Measurements from ENCODE around the gene HAT1.
A peak's percentile ranks its signal among the peaks of the same experiment; 100 is the strongest.
"Not testable (repeated sequence)": the region's sequence is repeated elsewhere in the genome, so short reads cannot be mapped to it uniquely, and the experiment has no call there.

The HAT1 gene

DNA sequence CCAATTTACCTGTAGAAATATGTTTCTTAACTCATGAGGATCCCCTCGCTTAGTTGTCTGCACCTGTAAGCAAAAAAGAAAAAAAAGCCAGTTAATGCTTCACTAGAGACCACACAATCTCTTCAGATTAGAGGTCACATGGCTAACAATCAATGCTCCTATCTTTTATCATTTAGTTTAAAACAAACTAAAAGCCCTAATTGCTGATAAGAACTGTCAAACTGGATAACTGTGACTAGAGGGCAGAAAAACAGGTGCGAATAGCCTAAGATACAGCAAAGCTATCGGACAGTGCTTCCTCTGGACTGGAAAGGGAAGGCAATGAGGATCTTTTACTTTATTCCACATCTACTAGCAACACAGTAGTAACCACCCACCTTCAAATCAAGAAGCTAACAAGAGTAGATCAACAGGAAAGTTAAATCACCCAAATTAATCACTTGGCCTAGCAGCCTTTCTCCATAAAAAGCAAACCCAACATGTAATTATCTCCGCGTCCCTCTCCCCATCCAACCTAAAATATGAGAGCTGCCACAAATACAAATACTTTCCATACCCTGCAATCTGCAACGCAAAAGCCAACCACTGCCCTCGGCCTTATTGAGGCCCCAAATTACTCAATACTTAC is 29.0 kb upstream of the HAT1 start:
- H3K4me3 ChIP-seq (ENCODE audit: low read length) = peak overlapping the region; percentile 86; the same call in 1 of the 2 replicates

GRCh38 chr2:171893824-171894611 is 28.2 kb upstream of the HAT1 start, which contains the start of gene SLC25A12:
Gene SLC25A12 (minus strand): TSS chr2:171894244. CDS start chr2:171894214, 30 bp downstream.
- H3K27ac ChIP-seq (ENCODE audit: low read length) = no peak within 1 kb of the TSS
- H3K36me3 ChIP-seq (ENCODE audit: control insufficient read depth, insufficient read depth, low read length) = no peaks in the 10 kb centered on the region
- DNase-seq (ENCODE audit: low read depth, low spot score) = peak; percentile 43
- peak within 1 kb of the TSS; percentile 86; the same call in 1 of the 2 replicates for H3K4me3 ChIP-seq (ENCODE audit: low read length)
- WGBS (ENCODE audit: insufficient coverage, insufficient read length) = no CpG with 5 or more reads among the region's 63 CpGs
- H3K9me3 ChIP-seq (ENCODE audit: control insufficient read depth, insufficient read depth, low read length) = no peaks in the 10 kb centered on the region
- H3K27me3 ChIP-seq (ENCODE audit: control insufficient read depth, insufficient read depth, low read length) = no peaks in the 10 kb centered on the region
- H3K4me1 ChIP-seq (ENCODE audit: control insufficient read depth, insufficient read depth, low read length) = no peaks in the 10 kb centered on the region

More for the DNA sequence above, 29.0 kb upstream of the HAT1 start:
- H3K27ac ChIP-seq (ENCODE audit: low read length) = no peak overlapping the region
- no peaks in the 10 kb centered on the region for H3K27me3 ChIP-seq (ENCODE audit: control insufficient read depth, insufficient read depth, low read length)
- no peaks in the 10 kb centered on the region for H3K9me3 ChIP-seq (ENCODE audit: control insufficient read depth, insufficient read depth, low read length)
- DNase-seq (ENCODE audit: low read depth, low spot score) = no peak
- H3K36me3 ChIP-seq (ENCODE audit: control insufficient read depth, insufficient read depth, low read length) = no peaks in the 10 kb centered on the region
- WGBS (ENCODE audit: insufficient coverage, insufficient read length) = no CpG with 5 or more reads among the region's 7 CpGs
- H3K4me1 ChIP-seq (ENCODE audit: control insufficient read depth, insufficient read depth, low read length) = no peaks in the 10 kb centered on the region

DNA sequence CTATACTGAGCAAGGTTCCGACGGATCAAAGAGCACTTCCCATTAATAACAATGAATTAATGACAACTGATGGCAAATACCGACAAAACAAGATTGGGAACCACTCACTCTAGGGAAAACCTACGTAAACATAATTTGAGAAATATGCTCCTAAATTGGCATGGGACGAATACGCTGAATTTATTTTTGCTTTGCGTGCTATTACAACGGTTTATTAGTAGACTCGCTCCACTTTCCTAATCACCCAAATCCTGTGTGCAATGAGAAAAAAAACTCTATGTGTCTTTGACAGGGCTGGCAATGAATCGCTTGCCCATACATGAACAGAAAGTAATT is 27.7 kb upstream of the HAT1 start:
- no peak for DNase-seq (ENCODE audit: low read depth, low spot score)
- H3K36me3 ChIP-seq (ENCODE audit: control insufficient read depth, insufficient read depth, low read length) = no peaks in the 10 kb centered on the region
- WGBS (ENCODE audit: insufficient coverage, insufficient read length) = no CpG with 5 or more reads among the region's 10 CpGs
- peak overlapping the region; percentile 86; the same call in 1 of the 2 replicates for H3K4me3 ChIP-seq (ENCODE audit: low read length)
- H3K27me3 ChIP-seq (ENCODE audit: control insufficient read depth, insufficient read depth, low read length) = no peaks in the 10 kb centered on the region
- no peak overlapping the region for H3K27ac ChIP-seq (ENCODE audit: low read length)
- H3K9me3 ChIP-seq (ENCODE audit: control insufficient read depth, insufficient read depth, low read length) = no peaks in the 10 kb centered on the region
- H3K4me1 ChIP-seq (ENCODE audit: control insufficient read depth, insufficient read depth, low read length) = no peaks in the 10 kb centered on the region

- no CpG with 5 or more reads among the region's 1 CpG for WGBS (ENCODE audit: insufficient coverage, insufficient read length)
- H3K4me1 ChIP-seq (ENCODE audit: control insufficient read depth, insufficient read depth, low read length) = no peaks in the 10 kb centered on the region
- no peaks in the 10 kb centered on the region for H3K36me3 ChIP-seq (ENCODE audit: control insufficient read depth, insufficient read depth, low read length)
- H3K9me3 ChIP-seq (ENCODE audit: control insufficient read depth, insufficient read depth, low read length) = no peaks in the 10 kb centered on the region
- H3K27me3 ChIP-seq (ENCODE audit: control insufficient read depth, insufficient read depth, low read length) = no peaks in the 10 kb centered on the region
- H3K4me3 ChIP-seq (ENCODE audit: low read length) = no peak overlapping the region
- DNase-seq (ENCODE audit: low read depth, low spot score) = no peak
- no peak overlapping the region for H3K27ac ChIP-seq (ENCODE audit: low read length)
Measured at GRCh38 chr2:171895786-171896185, 26.5 kb upstream of the HAT1 start.

DNA sequence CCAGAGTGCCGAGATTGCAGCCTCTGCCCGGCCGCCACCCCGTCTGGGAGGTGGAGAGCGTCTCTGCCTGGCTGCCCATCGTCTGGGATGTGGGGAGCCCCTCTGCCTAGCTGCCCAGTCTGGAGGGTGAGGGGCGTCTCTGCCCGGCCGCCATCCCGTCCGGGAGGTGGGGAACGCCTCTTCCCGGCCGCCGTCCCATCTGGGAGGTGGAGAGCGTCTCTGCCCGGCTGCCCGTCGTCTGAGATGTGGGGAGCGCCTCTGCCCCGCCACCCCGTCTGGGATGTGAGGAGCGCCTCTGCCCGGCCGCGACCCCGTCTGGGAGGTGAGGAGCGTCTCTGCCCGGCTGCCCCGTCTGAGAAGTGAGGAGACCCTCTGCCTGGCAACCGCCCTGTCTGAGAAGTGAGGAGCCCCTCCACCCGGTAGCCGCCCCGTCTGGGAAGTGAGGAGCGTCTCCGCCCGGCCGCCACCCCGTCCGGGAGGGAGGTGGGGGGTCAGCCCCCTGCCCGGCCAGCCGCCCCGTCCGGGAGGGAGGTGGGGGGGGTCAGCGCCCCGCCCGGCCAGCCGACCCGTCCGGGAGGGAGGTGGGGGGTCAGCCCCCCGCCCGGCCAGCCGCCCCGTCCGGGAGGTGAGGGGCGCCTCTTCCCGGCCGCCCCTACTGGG is 22.5 kb upstream of the HAT1 start:
- H3K4me3 ChIP-seq (ENCODE audit: low read length); DNase-seq (ENCODE audit: low read depth, low spot score); H3K4me1 ChIP-seq (ENCODE audit: control insufficient read depth, insufficient read depth, low read length); H3K27me3 ChIP-seq (ENCODE audit: control insufficient read depth, insufficient read depth, low read length); H3K36me3 ChIP-seq (ENCODE audit: control insufficient read depth, insufficient read depth, low read length); H3K27ac ChIP-seq (ENCODE audit: low read length); H3K9me3 ChIP-seq (ENCODE audit: control insufficient read depth, insufficient read depth, low read length): not testable (repeated sequence)
- WGBS (ENCODE audit: insufficient coverage, insufficient read length) = no CpG with 5 or more reads among the region's 58 CpGs

DNA sequence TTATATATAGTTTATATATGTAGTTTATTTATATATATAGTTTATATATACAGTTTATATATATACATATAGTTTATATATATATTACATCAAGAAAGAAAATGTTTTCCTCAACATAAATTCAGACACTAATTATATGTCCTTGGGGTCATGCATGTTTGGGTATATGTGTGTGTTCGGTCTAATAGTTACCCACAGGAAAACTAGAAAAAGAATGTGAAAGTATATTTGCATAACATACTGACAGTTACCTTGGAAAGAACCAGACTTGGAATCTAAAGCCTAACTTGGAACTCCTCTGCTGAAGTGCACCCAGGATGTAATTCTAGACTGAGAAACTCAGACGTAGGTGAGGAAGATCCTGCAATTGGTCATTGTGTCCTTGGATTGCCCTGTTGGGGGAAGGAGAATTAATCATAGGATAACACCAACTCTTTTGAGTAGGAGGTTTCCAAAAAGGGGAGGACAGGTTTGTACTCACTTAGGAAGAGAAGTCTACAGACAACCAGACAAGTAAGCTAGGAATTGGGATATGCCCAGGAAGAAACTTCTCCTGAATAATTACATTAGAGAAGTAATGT is 19.3 kb upstream of the HAT1 start:
- no peaks in the 10 kb centered on the region for H3K36me3 ChIP-seq (ENCODE audit: control insufficient read depth, insufficient read depth, low read length)
- no peak overlapping the region for H3K4me3 ChIP-seq (ENCODE audit: low read length)
- H3K9me3 ChIP-seq (ENCODE audit: control insufficient read depth, insufficient read depth, low read length) = no peaks in the 10 kb centered on the region
- no peak for DNase-seq (ENCODE audit: low read depth, low spot score)
- H3K4me1 ChIP-seq (ENCODE audit: control insufficient read depth, insufficient read depth, low read length) = no peaks in the 10 kb centered on the region
- H3K27ac ChIP-seq (ENCODE audit: low read length) = no peak overlapping the region
- no peaks in the 10 kb centered on the region for H3K27me3 ChIP-seq (ENCODE audit: control insufficient read depth, insufficient read depth, low read length)
- WGBS (ENCODE audit: insufficient coverage, insufficient read length) = no CpG with 5 or more reads among the region's 2 CpGs

DNA sequence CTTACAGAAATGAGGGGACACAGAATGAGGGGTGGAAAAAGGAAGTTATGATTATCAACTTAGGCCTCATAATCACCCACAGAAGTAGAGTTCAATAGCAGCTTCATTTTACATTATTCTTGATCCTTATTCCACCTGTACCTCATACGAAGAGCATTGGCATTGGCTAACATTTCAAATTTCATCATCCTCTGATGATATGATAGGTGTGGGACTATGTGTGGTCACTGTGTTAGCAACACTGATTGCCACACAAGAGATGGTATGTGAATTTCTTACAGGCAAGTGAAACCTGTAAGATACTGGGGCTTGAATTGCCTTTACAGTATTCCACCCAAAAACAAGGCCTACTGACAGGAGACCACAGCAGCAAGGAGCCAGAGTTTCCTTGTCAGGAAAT is 14.0 kb upstream of the HAT1 start:
- no CpG with 5 or more reads among the region's 1 CpG for WGBS (ENCODE audit: insufficient coverage, insufficient read length)
- Histone ChIP-seq H3K9me3 (ENCODE audit: control insufficient read depth, insufficient read depth, low read length) (no peaks in the 10 kb centered on the region), H3K36me3 (ENCODE audit: control insufficient read depth, insufficient read depth, low read length) (no peaks in the 10 kb centered on the region), H3K27ac (ENCODE audit: low read length) (no peak overlapping the region), H3K4me1 (ENCODE audit: control insufficient read depth, insufficient read depth, low read length) (no peaks in the 10 kb centered on the region), H3K4me3 (ENCODE audit: low read length) (no peak overlapping the region), H3K27me3 (ENCODE audit: control insufficient read depth, insufficient read depth, low read length) (no peaks in the 10 kb centered on the region)
- no peak for DNase-seq (ENCODE audit: low read depth, low spot score)

DNA sequence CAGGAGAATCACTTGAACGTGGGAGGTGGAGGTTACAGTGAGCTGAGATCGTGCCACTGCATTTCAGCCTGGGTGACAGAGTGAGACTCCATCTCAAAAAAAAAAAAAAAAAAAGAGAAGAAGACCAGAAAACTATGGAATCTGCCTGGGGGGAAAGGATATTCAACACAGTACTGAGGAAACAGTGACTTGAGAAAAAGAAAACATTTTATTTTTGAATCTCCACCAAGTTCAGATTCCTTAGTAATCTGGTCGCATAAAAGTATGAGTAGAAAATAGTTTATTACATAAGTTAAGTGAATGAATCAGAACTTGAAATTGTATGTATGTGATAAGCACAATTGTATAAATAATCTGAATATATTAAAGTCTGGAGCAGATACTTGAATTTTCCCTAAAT is 13.0 kb upstream of the HAT1 start:
- H3K9me3 ChIP-seq (ENCODE audit: control insufficient read depth, insufficient read depth, low read length) = no peaks in the 10 kb centered on the region
- no peak for DNase-seq (ENCODE audit: low read depth, low spot score)
- no peak overlapping the region for H3K4me3 ChIP-seq (ENCODE audit: low read length)
- H3K27ac ChIP-seq (ENCODE audit: low read length) = no peak overlapping the region
- H3K36me3 ChIP-seq (ENCODE audit: control insufficient read depth, insufficient read depth, low read length) = no peaks in the 10 kb centered on the region
- H3K27me3 ChIP-seq (ENCODE audit: control insufficient read depth, insufficient read depth, low read length) = no peaks in the 10 kb centered on the region
- WGBS (ENCODE audit: insufficient coverage, insufficient read length) = no CpG with 5 or more reads among the region's 3 CpGs
- H3K4me1 ChIP-seq (ENCODE audit: control insufficient read depth, insufficient read depth, low read length) = no peaks in the 10 kb centered on the region

DNA sequence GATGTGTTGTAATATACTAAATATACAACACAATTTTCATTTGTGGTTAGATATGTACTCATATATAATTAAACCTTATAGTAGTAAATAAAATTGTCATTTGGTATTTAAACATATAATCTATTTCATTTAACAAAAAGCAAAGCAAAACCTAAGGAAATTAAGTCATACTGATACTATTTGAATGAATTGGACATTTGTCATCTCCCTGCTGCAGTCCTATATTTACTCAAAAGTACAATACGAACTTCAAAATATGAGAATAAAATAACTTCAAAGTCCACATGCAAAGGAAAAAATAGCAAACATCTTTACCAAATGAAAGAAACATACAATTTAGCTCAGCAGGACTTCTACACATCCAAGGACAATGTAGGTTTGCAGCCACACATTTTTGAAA is 11.8 kb upstream of the HAT1 start:
- Histone ChIP-seq H3K9me3 (ENCODE audit: control insufficient read depth, insufficient read depth, low read length) (no peaks in the 10 kb centered on the region), H3K27me3 (ENCODE audit: control insufficient read depth, insufficient read depth, low read length) (no peaks in the 10 kb centered on the region), H3K4me1 (ENCODE audit: control insufficient read depth, insufficient read depth, low read length) (no peaks in the 10 kb centered on the region), H3K27ac (ENCODE audit: low read length) (no peak overlapping the region), H3K36me3 (ENCODE audit: control insufficient read depth, insufficient read depth, low read length) (no peaks in the 10 kb centered on the region), H3K4me3 (ENCODE audit: low read length) (no peak overlapping the region)
- DNase-seq (ENCODE audit: low read depth, low spot score) = no peak
- WGBS (ENCODE audit: insufficient coverage, insufficient read length) = no CpG with 5 or more reads among the region's 1 CpG

GRCh38 chr2:171913517-171913916 is 8.7 kb upstream of the HAT1 start:
- WGBS (ENCODE audit: insufficient coverage, insufficient read length) = no CpG with 5 or more reads among the region's 3 CpGs
- H3K36me3 ChIP-seq (ENCODE audit: control insufficient read depth, insufficient read depth, low read length) = no peaks in the 10 kb centered on the region

More at GRCh38 chr2:171913517-171913916, 8.7 kb upstream of the HAT1 start:
- no peaks in the 10 kb centered on the region for H3K27me3 ChIP-seq (ENCODE audit: control insufficient read depth, insufficient read depth, low read length)
- no peaks in the 10 kb centered on the region for H3K4me1 ChIP-seq (ENCODE audit: control insufficient read depth, insufficient read depth, low read length)
- no peak for DNase-seq (ENCODE audit: low read depth, low spot score)
- no peak overlapping the region for H3K27ac ChIP-seq (ENCODE audit: low read length)
- H3K9me3 ChIP-seq (ENCODE audit: control insufficient read depth, insufficient read depth, low read length) = no peaks in the 10 kb centered on the region
- no peak overlapping the region for H3K4me3 ChIP-seq (ENCODE audit: low read length)
